IMR-90 (cell line): ENCODE measurements around the gene KAZN. TPM values are rescaled to one million over a fixed set of nuclear protein-coding genes. Genes with fewer than 3 reads are reported as not detected.

Experiments used
- ATAC-seq: fragments of 200-7000 bp; cut with Tn5 transposase; 2 replicates; pipeline ENCODE4 v1.9.1; 2020; ENCODE audit warnings: low read depth, mild to moderate bottlenecking, moderate library complexity
- BruUV-seq: library from RNA; stranded (reverse); fragments of 400-500 nt; replicated peaks from 2 replicates; lab custom pipeline; 2021; lab: Mats Ljungman, UMichigan
- CTCF ChIA-PET: fragments of 300-600 bp; formaldehyde crosslinking; extraction: SDS; loops from one replicate; lab custom pipeline; 2021; ENCODE audit warnings: antibody characterized with exemption; lab: Yijun Ruan, JAX
- POLR2A ChIA-PET: fragments of 300-600 bp; sonication (Branson Sonifier 250); formaldehyde crosslinking; loops from one replicate; lab custom pipeline; 2022; ENCODE audit warnings: antibody characterized with exemption; ENCODE audit not compliant: unreplicated experiment; lab: Charles Lee
- DNase-seq: peaks from one replicate; pipeline ENCODE4 v3.0.0; 2013
- H2AFZ ChIP-seq: replicated peaks from 2 replicates; pipeline ENCODE3; 2013; ENCODE audit warnings: low read length, mild to moderate bottlenecking; ENCODE audit not compliant: poor library complexity
- H2AK5ac ChIP-seq: 2 replicates; pipeline ENCODE4 v1.6.1; 2013; ENCODE audit warnings: low read depth, low read length, inconsistent platforms
- H2AK9ac ChIP-seq: replicated peaks from 2 replicates; pipeline ENCODE3; 2013; ENCODE audit warnings: mild to moderate bottlenecking, low read depth, low read length, moderate library complexity; ENCODE audit not compliant: poor library complexity
- H2BK120ac ChIP-seq: 2 replicates; pipeline ENCODE4 v1.6.1; 2013; ENCODE audit warnings: low read depth, low read length, inconsistent platforms
- H2BK15ac ChIP-seq: 3 replicates; pipeline ENCODE4 v1.6.1; 2013; ENCODE audit warnings: low read depth, low read length, inconsistent platforms
- H2BK20ac ChIP-seq: 2 replicates; pipeline ENCODE4 v1.6.1; 2013; ENCODE audit warnings: low read depth, mild to moderate bottlenecking, inconsistent platforms, low read length, moderate library complexity
- H2BK5ac ChIP-seq: 2 replicates; pipeline ENCODE4 v1.6.1; 2013; ENCODE audit warnings: mild to moderate bottlenecking, low read depth, low read length, inconsistent platforms; ENCODE audit not compliant: poor library complexity, severe bottlenecking
- H3K14ac ChIP-seq: replicated peaks from 2 replicates; pipeline ENCODE4 v1.6.1; 2013; ENCODE audit warnings: low read depth, low read length, inconsistent platforms
- H3K18ac ChIP-seq: 2 replicates; pipeline ENCODE4 v1.6.1; 2013; ENCODE audit warnings: low read depth, low read length, control low read depth
- H3K23ac ChIP-seq: 2 replicates; pipeline ENCODE4 v1.6.1; 2013; ENCODE audit warnings: low read depth, low read length, inconsistent platforms
- H3K27ac ChIP-seq: 2 replicates; pipeline ENCODE4 v1.5.1; 2013; ENCODE audit warnings: mild to moderate bottlenecking, control low read depth, low read length; ENCODE audit not compliant: insufficient read depth
- H3K27me3 ChIP-seq: 2 replicates; pipeline ENCODE4 v1.6.1; 2013; ENCODE audit warnings: low read length; ENCODE audit not compliant: control insufficient read depth, insufficient read depth
- H3K36me3 ChIP-seq: 2 replicates; pipeline ENCODE4 v1.6.1; 2013; ENCODE audit warnings: low read length, mixed read lengths; ENCODE audit not compliant: control insufficient read depth, insufficient read depth
- H3K4ac ChIP-seq: 2 replicates; pipeline ENCODE4 v1.6.1; 2013; ENCODE audit warnings: low read depth, low read length, inconsistent platforms
- H3K4me1 ChIP-seq: 2 replicates; pipeline ENCODE4 v1.6.1; 2013; ENCODE audit warnings: low read length, mixed read lengths; ENCODE audit not compliant: control insufficient read depth, insufficient read depth
- H3K4me2 ChIP-seq: 2 replicates; pipeline ENCODE4 v1.6.1; 2013; ENCODE audit warnings: low read depth, mild to moderate bottlenecking, control low read depth, low read length, moderate library complexity
- H3K4me3 ChIP-seq: 2 replicates; pipeline ENCODE4 v1.5.1; 2013; ENCODE audit warnings: low read depth, mild to moderate bottlenecking, control low read depth, low read length, moderate library complexity; ENCODE audit not compliant: insufficient read depth
- H3K56ac ChIP-seq: 2 replicates; pipeline ENCODE4 v1.6.1; 2013; ENCODE audit warnings: low read length, inconsistent platforms; ENCODE audit not compliant: insufficient read depth; ENCODE audit errors: extremely low read depth
- H3K79me1 ChIP-seq, 2 experiments: 2 replicates each; pipeline ENCODE4 v1.6.1; 2013; ENCODE audit warnings: low read length in 2 of 2, inconsistent platforms in 1 of 2, low read depth in 1 of 2
- H3K9ac ChIP-seq: 2 replicates; pipeline ENCODE4 v1.6.1; 2013; ENCODE audit warnings: low read depth, low read length, control low read depth
- H3K9me1 ChIP-seq: 2 replicates; pipeline ENCODE4 v1.6.1; 2013; ENCODE audit warnings: low read length, inconsistent platforms; ENCODE audit not compliant: insufficient read depth
- H3K9me3 ChIP-seq: 2 replicates; pipeline ENCODE4 v1.6.1; 2013; ENCODE audit warnings: low read length; ENCODE audit not compliant: control insufficient read depth, insufficient read depth
- H4K20me1 ChIP-seq: 2 replicates; pipeline ENCODE4 v1.6.1; 2013; ENCODE audit warnings: low read length, inconsistent platforms; ENCODE audit not compliant: insufficient read depth
- H4K5ac ChIP-seq: 2 replicates; pipeline ENCODE4 v1.6.1; 2013; ENCODE audit warnings: mild to moderate bottlenecking, low read depth, low read length, control low read depth
- H4K8ac ChIP-seq, 2 experiments: 2 replicates each; pipeline ENCODE4 v1.6.1; 2013; ENCODE audit warnings: low read depth in 2 of 2, low read length in 2 of 2, control low read depth in 1 of 2, inconsistent platforms in 1 of 2
- H4K91ac ChIP-seq: 2 replicates; pipeline ENCODE4 v1.6.1; 2013; ENCODE audit warnings: low read depth, low read length, inconsistent platforms; ENCODE audit not compliant: insufficient read depth
- ELK1 ChIP-seq: fragments of 150-350 bp; IDR thresholded peaks from 2 replicates; pipeline ENCODE4 v1.6.1; 2016; ENCODE audit warnings: low read depth, mild to moderate bottlenecking, low read length, moderate library complexity, borderline replicate concordance
- MXI1 ChIP-seq: IDR thresholded peaks from 2 replicates; pipeline ENCODE4 v1.6.1; 2012; ENCODE audit warnings: low read depth, mild to moderate bottlenecking, low read length, moderate library complexity, borderline replicate concordance
- RCOR1 ChIP-seq: IDR thresholded peaks from 2 replicates; pipeline ENCODE4 v1.6.1; 2012; ENCODE audit warnings: mild to moderate bottlenecking, low read length, improper control_type of control experiment; ENCODE audit not compliant: insufficient replicate concordance
- RFX5 ChIP-seq: IDR thresholded peaks from 2 replicates; pipeline ENCODE4 v1.8.0; 2012; ENCODE audit warnings: low read depth, mild to moderate bottlenecking, low read length, moderate library complexity
- WGBS, 2 experiments: methylation state at CpG; one replicate each; pipeline versions ENCODE4 v1.1.5 to v1.1.7; 2013; ENCODE audit warnings: missing lambda C conversion rate in 2 of 2; ENCODE audit not compliant: insufficient read length in 1 of 2; ENCODE audit errors: extremely low coverage in 2 of 2; 5-methylcytosine and 5-hydroxymethylcytosine counted together
- dilution Hi-C: fragments of 300-500 bp; cut with HindIII; formaldehyde crosslinking; loops from one replicate; pipeline ENCODE4 v1.14.3; 2018; ENCODE audit warnings: low sequenced_read_pairs; ENCODE audit not compliant: unreplicated experiment
- in situ Hi-C: fragments of 300-500 bp; cut with MboI; formaldehyde crosslinking; loops from 3 replicates; pipeline ENCODE4 v1.14.3; 2019; ENCODE audit warnings: low sequenced_read_pairs, inconsistent platforms, mixed read lengths
- intact Hi-C: fragments of 100-400 bp; cut with micrococcal nuclease; formaldehyde crosslinking; loops from 2 replicates; pipeline ENCODE4 v1.10.0; 2022
- polyA plus RNA-seq, 3 experiments: library from polyadenylated mRNA; depleted of rRNA; stranded (reverse); fragments of >200 nt; gene quantifications; 2 replicates each; pipeline ENCODE4 v1.2.3, GENCODE V29; 2012; ENCODE audit warnings: low replicate concordance in 1 of 3
- total RNA-seq: library from RNA; depleted of rRNA; stranded (reverse); fragments of >200 nt; gene quantifications from 2 replicates; pipeline ENCODE4 v1.2.3, GENCODE V29; 2012

The KAZN gene
- total and polyA plus RNA-seq, 2 of the 4 experiments (the other 2 are of a cell fraction) = 5.2 to 10.5 TPM

DNA sequence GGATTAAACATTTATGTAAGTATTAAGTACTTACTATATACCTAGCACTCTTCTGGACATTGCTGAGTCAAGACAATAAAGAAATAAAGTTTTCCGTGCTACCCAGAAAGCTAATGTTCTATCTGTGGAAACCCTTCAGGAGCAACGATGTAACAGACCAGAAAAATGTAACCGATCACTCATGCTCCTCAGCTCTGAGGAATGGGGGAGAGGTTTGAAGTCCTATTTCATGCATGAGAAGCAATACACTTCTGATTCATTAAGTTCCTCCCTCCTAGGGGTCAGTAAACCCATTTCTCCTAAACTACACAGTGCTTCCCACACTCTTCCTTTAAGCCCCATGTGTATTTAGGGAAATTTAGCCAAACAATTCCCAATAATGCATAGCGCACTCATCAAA lies 25.6 kb upstream of the KAZN start:
- no peak overlapping the region for H4K8ac ChIP-seq
- H3K4me1 ChIP-seq = no peaks in the 10 kb centered on the region; the same call in 1 of the 2 replicates
- no peak overlapping the region for H3K4ac ChIP-seq
- peaks cover 6% of the 10 kb centered on the region for H3K9me3 ChIP-seq
- no peak overlapping the region for H3K4me2 ChIP-seq
- H2AK9ac ChIP-seq = no peak overlapping the region
- no CpG with 5 or more reads among the region's 4 CpGs for WGBS, 2 experiments
- H3K56ac ChIP-seq = no peak overlapping the region
- TF ChIP-seq ELK1 = no peak
- no peak for TF ChIP-seq RFX5
- TF ChIP-seq MXI1 = no peak
- TF ChIP-seq RCOR1 = no peak
- H3K27me3 ChIP-seq = no peaks in the 10 kb centered on the region; the same call in 1 of the 2 replicates
- no TSS peak for BruUV-seq
- dilution Hi-C loops (no loop called here), in situ Hi-C loops (no loop called here), intact Hi-C loops (loop anchor here (10.0 kb wide), 1 partner anchor 472 kb away; no protein-coding TSS in a partner anchor)
- no peak overlapping the region for H2AFZ ChIP-seq
- ATAC-seq = no peak
- H3K14ac ChIP-seq = no peak overlapping the region
- no peak overlapping the region for H3K18ac ChIP-seq
- H2AK5ac ChIP-seq = no peak overlapping the region
- no peak overlapping the region for H3K27ac ChIP-seq
- H2BK20ac ChIP-seq = no peak overlapping the region
- DNase-seq = no peak
- no peak overlapping the region for H3K4me3 ChIP-seq
- H2BK5ac ChIP-seq = no peak overlapping the region
- H3K23ac ChIP-seq = no peak overlapping the region
- H4K20me1 ChIP-seq = no peaks in the 10 kb centered on the region
- no peak overlapping the region for H3K9ac ChIP-seq
- H3K36me3 ChIP-seq = no peaks in the 10 kb centered on the region
- no peak overlapping the region for H4K5ac ChIP-seq
- H3K79me1 ChIP-seq = no peaks in the 10 kb centered on the region
- POLR2A ChIA-PET = no interaction called here
- no peak overlapping the region for H2BK15ac ChIP-seq
- CTCF ChIA-PET = no interaction called here
- no peak overlapping the region for H2BK120ac ChIP-seq
- H3K9me1 ChIP-seq = no peaks in the 10 kb centered on the region
- no peak overlapping the region for H4K91ac ChIP-seq
